HFF-Myc (cell line): ENCODE results near the gene UBE2D3.

Source experiments
- DNase-seq: peaks from one replicate; pipeline ENCODE4 v3.0.0-alpha.2; 2011; ENCODE audit warnings: low read depth; ENCODE audit errors: extremely low read depth
- H3K4me3 ChIP-seq: replicated peaks from 2 replicates; pipeline ENCODE4 v1.5.1; 2011; ENCODE audit warnings: low read depth, mild to moderate bottlenecking, control low read depth, low read length
- TF ChIP-seq, protein P1 (sequence below): IDR thresholded peaks from 2 replicates; pipeline ENCODE4 v1.5.1; 2012; ENCODE audit warnings: mild to moderate bottlenecking, low read depth, low read length, control low read depth; ENCODE audit errors: missing control alignments

Gene UBE2D3

DNA sequence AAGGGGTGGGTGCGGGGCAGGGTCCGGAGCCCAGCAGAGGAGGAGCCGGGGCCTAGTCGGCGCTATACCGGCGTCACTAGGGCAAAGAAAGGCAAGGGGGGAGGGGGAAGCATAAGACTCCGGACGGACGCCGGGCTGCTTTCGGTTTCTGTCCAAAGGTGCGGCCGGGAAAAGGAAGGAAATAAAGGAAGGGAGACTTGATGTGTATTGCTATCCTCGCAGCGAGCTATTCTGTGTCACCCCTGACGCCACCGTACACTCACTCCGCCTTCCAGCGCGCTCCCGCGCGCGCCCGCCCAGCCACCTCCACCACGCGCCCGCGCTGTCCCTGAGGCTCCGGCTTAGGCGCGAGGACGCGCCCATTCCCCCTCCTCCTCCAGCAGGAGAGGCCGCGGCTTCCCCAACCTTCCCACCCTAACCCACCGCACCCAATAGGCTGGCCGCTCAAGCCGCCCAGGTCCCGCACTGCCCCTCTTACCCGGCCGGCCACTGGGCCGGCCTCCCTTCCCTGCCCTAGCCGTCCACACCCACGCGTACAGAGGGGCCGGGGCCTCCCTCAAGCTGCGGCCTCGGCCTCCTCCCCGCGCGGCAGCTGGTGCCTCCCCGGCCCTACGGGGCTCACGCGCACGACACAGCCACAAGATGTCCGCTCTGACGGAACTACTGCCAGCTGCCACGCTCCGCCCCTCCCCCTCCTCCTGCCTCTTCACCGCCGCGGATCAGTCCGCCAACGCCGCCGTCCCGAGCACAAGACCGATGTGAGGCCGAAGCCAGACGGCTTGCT lies at the start of gene UBE2D3:
UBE2D3 (minus strand) TSS at position 662 of the 784 bp plus-strand sequence. CDS start 1,043 bp downstream, outside the sequence.
- peak; percentile 59 for DNase-seq
- TF ChIP-seq, protein P1, sequence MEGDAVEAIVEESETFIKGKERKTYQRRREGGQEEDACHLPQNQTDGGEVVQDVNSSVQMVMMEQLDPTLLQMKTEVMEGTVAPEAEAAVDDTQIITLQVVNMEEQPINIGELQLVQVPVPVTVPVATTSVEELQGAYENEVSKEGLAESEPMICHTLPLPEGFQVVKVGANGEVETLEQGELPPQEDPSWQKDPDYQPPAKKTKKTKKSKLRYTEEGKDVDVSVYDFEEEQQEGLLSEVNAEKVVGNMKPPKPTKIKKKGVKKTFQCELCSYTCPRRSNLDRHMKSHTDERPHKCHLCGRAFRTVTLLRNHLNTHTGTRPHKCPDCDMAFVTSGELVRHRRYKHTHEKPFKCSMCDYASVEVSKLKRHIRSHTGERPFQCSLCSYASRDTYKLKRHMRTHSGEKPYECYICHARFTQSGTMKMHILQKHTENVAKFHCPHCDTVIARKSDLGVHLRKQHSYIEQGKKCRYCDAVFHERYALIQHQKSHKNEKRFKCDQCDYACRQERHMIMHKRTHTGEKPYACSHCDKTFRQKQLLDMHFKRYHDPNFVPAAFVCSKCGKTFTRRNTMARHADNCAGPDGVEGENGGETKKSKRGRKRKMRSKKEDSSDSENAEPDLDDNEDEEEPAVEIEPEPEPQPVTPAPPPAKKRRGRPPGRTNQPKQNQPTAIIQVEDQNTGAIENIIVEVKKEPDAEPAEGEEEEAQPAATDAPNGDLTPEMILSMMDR: no peak
- H3K4me3 ChIP-seq: peak within 1 kb of the TSS; percentile 98

DNA sequence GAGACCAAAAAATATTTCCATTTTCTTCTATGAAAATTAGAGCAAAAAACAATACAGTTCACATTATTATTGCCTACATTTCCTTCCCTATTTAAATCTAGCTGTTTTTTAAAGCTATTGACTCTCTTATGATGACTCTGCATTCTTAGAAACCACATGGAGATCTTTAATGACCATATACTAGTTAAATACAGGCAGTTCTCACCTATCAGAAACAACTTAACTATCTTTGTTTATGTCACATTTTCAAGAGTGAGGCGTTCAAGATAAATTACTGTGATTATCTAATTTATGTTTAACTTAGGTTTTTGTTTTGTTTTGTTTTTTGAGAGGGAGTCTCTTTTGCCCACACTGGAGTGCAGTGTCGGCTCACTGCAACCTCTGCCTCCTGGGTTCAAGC lies 44.4 kb upstream of the UBE2D3 start:
- no peak for DNase-seq
- no peak overlapping the region for H3K4me3 ChIP-seq

DNA sequence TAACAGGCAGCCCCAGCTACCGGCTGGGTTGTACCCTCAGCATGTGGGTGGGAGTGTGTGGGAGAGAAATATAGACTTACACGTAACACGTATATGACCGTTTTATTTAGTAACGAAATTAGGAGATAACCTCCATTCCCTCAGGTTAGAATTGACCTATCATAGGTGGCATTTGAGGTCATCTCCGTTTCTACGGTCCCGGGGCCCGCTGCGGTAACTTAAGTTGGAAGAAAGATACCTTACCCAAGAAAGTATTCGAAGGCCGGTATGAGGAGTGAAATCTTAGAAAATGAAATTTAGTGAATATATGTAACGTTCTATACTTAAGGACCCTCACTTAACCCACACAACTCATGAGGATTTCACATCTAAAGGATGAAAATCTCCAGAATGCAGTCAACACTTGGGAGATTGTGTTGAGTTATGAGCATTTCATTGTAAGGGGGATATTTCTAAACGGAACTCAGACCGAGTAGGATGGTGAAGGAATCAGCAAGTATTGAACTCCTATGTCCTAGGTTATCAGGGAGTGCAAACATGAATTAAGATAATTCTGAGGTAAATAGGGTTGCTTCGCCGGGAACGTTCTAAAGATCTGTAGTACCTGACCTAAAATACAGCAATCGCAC lies 42.3 kb upstream of the UBE2D3 start:
- TF ChIP-seq, protein P1: no peak
- H3K4me3 ChIP-seq: peak overlapping the region; percentile 57
- no peak for DNase-seq

More for the DNA sequence above, 44.4 kb upstream of the UBE2D3 start:
- TF ChIP-seq, protein P1: no peak

DNA sequence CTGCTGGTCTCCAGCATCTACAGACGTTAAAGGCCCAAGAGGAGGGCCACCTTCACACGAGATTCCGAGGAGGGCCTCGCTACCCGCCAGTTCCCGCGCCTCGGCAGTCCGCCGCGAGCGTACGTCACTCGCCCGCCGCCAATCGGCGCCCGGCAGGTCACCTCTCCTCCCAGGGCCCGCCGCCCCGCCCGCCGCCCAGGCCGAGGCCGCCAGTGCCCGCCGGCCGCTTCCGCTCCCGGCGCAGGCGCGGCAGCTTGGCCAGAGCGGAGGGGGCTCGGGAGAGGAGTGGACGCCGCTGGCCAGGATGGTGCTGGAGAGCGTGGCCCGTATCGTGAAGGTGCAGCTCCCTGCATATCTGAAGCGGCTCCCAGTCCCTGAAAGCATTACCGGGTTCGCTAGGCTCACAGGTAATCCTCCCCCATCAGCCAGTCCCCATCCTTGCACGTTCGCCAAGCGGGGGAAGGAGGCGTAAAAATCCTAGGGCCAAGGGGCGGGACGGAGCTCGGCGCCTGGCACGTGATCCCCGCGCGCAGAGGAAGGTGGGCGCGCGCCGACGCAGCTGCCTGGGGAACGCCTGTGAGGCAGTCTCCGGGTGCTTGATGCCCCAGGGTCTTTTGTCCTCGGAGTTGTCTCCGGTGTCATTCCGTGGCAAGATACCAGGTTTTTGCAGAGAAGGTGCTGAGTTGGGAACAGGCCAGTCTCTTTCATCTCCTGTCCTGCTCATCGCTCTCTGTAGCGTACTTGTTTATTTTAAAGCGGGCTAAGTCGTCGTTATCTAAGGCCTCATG lies 41.6 kb upstream of the UBE2D3 start, which contains the start of gene CISD2:
CISD2 (plus strand) TSS at position 212 of the 788 bp plus-strand sequence; CDS start at position 305, 93 bp downstream.
- peak; percentile 68 for DNase-seq
- peak within 1 kb of the TSS; percentile 57 for H3K4me3 ChIP-seq
- TF ChIP-seq, protein P1: no peak

DNA sequence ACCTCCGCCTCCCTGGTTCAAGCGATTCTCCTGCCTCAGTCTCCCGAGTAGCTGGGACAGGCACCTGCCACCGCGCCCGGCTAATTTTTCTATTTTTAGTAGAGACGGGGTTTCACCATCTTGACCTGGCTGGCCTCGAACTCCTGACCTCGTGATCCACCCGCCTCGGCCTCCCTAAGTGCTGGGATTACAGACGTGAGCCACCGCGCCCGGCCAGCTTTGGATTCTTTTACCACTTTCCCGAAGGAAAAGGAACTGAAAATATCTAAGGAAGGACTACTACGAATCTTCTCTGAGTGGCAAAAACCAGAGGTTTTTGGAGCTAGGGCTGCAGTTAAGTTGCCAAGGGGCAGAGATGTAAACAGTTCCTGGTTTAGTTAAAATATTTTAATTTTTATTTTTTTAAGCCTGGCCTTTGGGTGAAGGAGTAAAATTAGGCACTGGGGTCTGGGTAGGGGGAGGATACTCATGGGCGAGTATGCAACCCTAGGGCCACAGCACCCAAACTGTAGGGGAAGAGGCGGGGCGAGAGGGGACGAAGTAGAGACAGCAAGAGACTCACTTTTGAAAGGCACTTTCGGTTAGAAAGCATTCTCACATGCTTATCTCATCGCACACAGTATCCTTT lies 40.9 kb upstream of the UBE2D3 start:
- H3K4me3 ChIP-seq: peak overlapping the region; percentile 57
- TF ChIP-seq, protein P1: no peak
- no peak for DNase-seq
